IMR-90 (cell line): ENCODE data around the gene STPG4.

Experiments used
- CTCF ChIP-seq: conservative IDR thresholded peaks from 2 replicates; pipeline ENCODE4 v1.5.1; 2012; ENCODE audit warnings: mild to moderate bottlenecking, low read depth, low read length, improper control_type of control experiment
- ELK1 ChIP-seq: fragments of 150-350 bp; IDR thresholded peaks from 2 replicates; pipeline ENCODE4 v1.6.1; 2016; ENCODE audit warnings: low read depth, mild to moderate bottlenecking, low read length, moderate library complexity, borderline replicate concordance
- MAFK ChIP-seq: IDR thresholded peaks from 2 replicates; pipeline ENCODE4 v1.6.1; 2012; ENCODE audit warnings: low read depth, low read length, improper control_type of control experiment
- MXI1 ChIP-seq: IDR thresholded peaks from 2 replicates; pipeline ENCODE4 v1.6.1; 2012; ENCODE audit warnings: low read depth, mild to moderate bottlenecking, low read length, moderate library complexity, borderline replicate concordance
- POLR2A ChIP-seq: IDR thresholded peaks from 2 replicates; pipeline ENCODE4 v1.6.1; 2012; ENCODE audit warnings: mild to moderate bottlenecking, low read depth, low read length
- RCOR1 ChIP-seq: IDR thresholded peaks from 2 replicates; pipeline ENCODE4 v1.6.1; 2012; ENCODE audit warnings: mild to moderate bottlenecking, low read length, improper control_type of control experiment; ENCODE audit not compliant: insufficient replicate concordance

GRCh38 chr2:47076126-47076506 lies 79.0 kb downstream of the STPG4 start:
- TF ChIP-seq CTCF: no peak
- TF ChIP-seq MAFK: no peak
- no peak for TF ChIP-seq POLR2A
- TF ChIP-seq MXI1: no peak
- no peak for TF ChIP-seq ELK1
- no peak for TF ChIP-seq RCOR1
